ENCODE results near the gene C4A. TPM values are rescaled to one million over a fixed set of nuclear protein-coding genes. Genes with fewer than 3 reads are reported as not detected.
"Not testable (repeated sequence)": the region's sequence is repeated elsewhere in the genome, so short reads cannot be mapped to it uniquely, and the experiment has no call there.

C4A gene
- total RNA-seq, 4 donors from 2014 or later: 50.4 to 111 (median 81.5) TPM

GRCh38 chr6:32022100-32022499 lies 40.2 kb downstream of the C4A start:
- not testable (repeated sequence) for H3K27ac ChIP-seq, H3K4me1 ChIP-seq, H3K9me3 ChIP-seq, ATAC-seq, H3K27me3 ChIP-seq, H3K4me3 ChIP-seq, H3K36me3 ChIP-seq
- no CpG with 5 or more reads among the region's 10 CpGs for WGBS, 2 donors (ENCODE audit: low coverage in 1 of 2)

- not testable (repeated sequence) for H3K27ac ChIP-seq, H3K9me3 ChIP-seq, H3K4me3 ChIP-seq, ATAC-seq, H3K4me1 ChIP-seq, H3K36me3 ChIP-seq, H3K27me3 ChIP-seq
- no CpG with 5 or more reads among the region's 10 CpGs for WGBS, 2 donors (ENCODE audit: low coverage in 1 of 2)
Measured at GRCh38 chr6:32028631-32029030, 46.8 kb downstream of the C4A start.

- ATAC-seq, H3K9me3 ChIP-seq, H3K4me1 ChIP-seq, H3K4me3 ChIP-seq, H3K27me3 ChIP-seq, H3K27ac ChIP-seq, H3K36me3 ChIP-seq: not testable (repeated sequence)
- no CpG with 5 or more reads among the region's 14 CpGs for WGBS, 2 donors (ENCODE audit: low coverage in 1 of 2)
Measured at GRCh38 chr6:32029553-32029952, 47.7 kb downstream of the C4A start.

DNA sequence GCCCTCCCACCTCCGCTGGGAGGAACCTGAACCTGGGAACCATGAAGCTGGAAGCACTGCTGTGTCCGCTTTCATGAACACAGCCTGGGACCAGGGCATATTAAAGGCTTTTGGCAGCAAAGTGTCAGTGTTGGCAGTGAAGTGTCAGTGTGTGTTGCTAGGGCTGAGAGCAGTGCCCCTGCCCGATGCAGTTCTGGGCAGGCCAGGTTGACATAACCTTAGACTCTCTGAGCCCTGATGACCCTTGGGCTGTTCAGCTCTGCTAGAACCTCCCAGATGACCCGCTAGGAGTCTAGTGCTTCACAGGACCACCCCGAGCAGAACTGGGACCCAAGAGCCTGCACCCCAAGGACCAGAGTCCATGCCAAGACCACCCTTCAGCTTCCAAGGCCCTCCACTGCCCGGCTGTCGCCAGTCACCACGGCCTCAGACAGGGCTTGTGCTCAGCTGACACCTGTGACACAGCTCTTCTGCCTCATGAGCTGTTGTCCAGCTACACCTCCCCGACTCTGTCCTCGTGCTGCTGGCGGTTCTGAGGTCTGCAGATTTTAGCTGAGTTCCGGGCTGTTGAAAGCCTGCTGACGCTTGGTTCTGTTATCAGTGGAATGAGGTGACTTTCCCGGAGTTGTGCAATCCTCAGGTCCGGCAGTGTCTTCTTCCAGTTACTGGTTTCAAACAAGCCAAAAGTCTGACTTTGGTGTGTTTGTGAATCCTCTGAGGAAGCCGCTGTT lies 53.6 kb downstream of the C4A start:
- not testable (repeated sequence) for H3K27me3 ChIP-seq, H3K4me1 ChIP-seq, H3K4me3 ChIP-seq, H3K36me3 ChIP-seq, H3K27ac ChIP-seq, H3K9me3 ChIP-seq
- WGBS, 2 donors (ENCODE audit: low coverage in 1 of 2): no CpG with 5 or more reads among the region's 16 CpGs
- ATAC-seq: peak; percentile 58

DNA sequence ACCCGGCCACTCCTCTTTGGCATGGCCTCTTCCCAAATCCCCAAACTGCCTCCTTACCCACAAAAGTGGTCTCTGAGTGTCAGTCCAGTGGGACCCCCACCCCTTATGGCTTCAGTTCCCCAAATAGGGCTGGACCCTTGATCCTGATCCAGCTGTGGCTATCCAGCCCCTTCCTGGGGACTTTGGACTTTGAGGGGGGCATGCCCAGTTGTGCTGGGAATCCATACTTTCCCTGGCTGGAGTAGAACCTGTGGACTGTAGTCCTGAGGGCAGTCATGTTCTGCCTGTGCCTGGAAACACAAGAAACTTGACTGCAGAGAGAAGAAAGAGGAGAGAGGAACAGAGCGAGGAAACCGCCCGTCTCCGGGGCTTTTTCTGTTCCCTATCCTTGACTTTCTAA lies 55.3 kb downstream of the C4A start:
- H3K9me3 ChIP-seq, H3K4me1 ChIP-seq, ATAC-seq, H3K27ac ChIP-seq, H3K27me3 ChIP-seq, H3K36me3 ChIP-seq, H3K4me3 ChIP-seq: not testable (repeated sequence)
- 20 to 61% methylated on average over 2 to 4 of the region's 5 CpGs for WGBS, 2 donors (ENCODE audit: low coverage in 1 of 2)

GRCh38 chr6:32037598-32038524 lies 56.0 kb downstream of the C4A start, which contains the start of gene CYP21A2:
Gene CYP21A2 (plus strand): TSS chr6:32038415. CDS start chr6:32038423, 8 bp downstream.
- H3K27ac ChIP-seq, H3K4me3 ChIP-seq, H3K36me3 ChIP-seq, H3K4me1 ChIP-seq, H3K9me3 ChIP-seq, ATAC-seq, H3K27me3 ChIP-seq: not testable (repeated sequence)
- WGBS, 2 donors (ENCODE audit: low coverage in 1 of 2): 67% methylated on average over 3 of the region's 19 CpGs; no CpG with 5 or more reads in 1 of the 2 donors

DNA sequence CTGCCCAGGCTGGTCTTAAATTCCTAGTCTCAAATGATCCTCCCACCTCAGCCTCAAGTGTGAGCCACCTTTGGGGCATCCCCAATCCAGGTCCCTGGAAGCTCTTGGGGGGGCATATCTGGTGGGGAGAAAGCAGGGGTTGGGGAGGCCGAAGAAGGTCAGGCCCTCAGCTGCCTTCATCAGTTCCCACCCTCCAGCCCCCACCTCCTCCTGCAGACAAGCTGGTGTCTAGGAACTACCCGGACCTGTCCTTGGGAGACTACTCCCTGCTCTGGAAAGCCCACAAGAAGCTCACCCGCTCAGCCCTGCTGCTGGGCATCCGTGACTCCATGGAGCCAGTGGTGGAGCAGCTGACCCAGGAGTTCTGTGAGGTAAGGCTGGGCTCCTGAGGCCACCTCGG lies 57.0 kb downstream of the C4A start:
- H3K27me3 ChIP-seq, H3K4me1 ChIP-seq, H3K27ac ChIP-seq, H3K36me3 ChIP-seq, ATAC-seq, H3K9me3 ChIP-seq, H3K4me3 ChIP-seq: not testable (repeated sequence)
- WGBS, 2 donors (ENCODE audit: low coverage in 1 of 2): 82% methylated on average over 2 of the region's 5 CpGs; no CpG with 5 or more reads in 1 of the 2 donors

GRCh38 chr6:32039321-32040274 lies 57.7 kb downstream of the C4A start:
- not testable (repeated sequence) for H3K4me1 ChIP-seq, H3K4me3 ChIP-seq, H3K36me3 ChIP-seq, H3K9me3 ChIP-seq, H3K27me3 ChIP-seq, H3K27ac ChIP-seq, ATAC-seq
- WGBS, 2 donors (ENCODE audit: low coverage in 1 of 2): 69% methylated on average over 2 of the region's 24 CpGs; no CpG with 5 or more reads in 1 of the 2 donors

DNA sequence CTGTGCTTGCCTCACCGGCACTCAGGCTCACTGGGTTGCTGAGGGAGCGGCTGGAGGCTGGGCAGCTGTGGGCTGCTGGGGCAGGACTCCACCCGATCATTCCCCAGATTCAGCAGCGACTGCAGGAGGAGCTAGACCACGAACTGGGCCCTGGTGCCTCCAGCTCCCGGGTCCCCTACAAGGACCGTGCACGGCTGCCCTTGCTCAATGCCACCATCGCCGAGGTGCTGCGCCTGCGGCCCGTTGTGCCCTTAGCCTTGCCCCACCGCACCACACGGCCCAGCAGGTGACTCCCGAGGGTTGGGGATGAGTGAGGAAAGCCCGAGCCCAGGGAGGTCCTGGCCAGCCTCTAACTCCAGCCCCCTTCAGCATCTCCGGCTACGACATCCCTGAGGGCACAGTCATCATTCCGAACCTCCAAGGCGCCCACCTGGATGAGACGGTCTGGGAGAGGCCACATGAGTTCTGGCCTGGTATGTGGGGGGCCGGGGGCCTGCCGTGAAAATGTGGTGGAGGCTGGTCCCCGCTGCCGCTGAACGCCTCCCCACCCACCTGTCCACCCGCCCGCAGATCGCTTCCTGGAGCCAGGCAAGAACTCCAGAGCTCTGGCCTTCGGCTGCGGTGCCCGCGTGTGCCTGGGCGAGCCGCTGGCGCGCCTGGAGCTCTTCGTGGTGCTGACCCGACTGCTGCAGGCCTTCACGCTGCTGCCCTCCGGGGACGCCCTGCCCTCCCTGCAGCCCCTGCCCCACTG lies 58.6 kb downstream of the C4A start:
- H3K27me3 ChIP-seq, H3K36me3 ChIP-seq, H3K9me3 ChIP-seq, H3K27ac ChIP-seq, H3K4me3 ChIP-seq, ATAC-seq, H3K4me1 ChIP-seq: not testable (repeated sequence)
- WGBS, 2 donors (ENCODE audit: low coverage in 1 of 2): no CpG with 5 or more reads among the region's 43 CpGs

DNA sequence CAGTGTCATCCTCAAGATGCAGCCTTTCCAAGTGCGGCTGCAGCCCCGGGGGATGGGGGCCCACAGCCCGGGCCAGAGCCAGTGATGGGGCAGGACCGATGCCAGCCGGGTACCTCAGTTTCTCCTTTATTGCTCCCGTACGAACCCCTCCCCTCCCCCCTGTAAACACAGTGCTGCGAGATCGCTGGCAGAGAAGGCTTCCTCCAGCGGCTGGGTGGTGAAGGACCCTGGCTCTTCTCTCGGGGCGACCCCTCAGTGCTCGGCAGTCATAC lies 59.1 kb downstream of the C4A start:
- WGBS, 2 donors (ENCODE audit: low coverage in 1 of 2): no CpG with 5 or more reads among the region's 13 CpGs
- not testable (repeated sequence) for H3K4me3 ChIP-seq, H3K27ac ChIP-seq, H3K9me3 ChIP-seq, ATAC-seq, H3K36me3 ChIP-seq, H3K4me1 ChIP-seq, H3K27me3 ChIP-seq

GRCh38 chr6:32041385-32041784 lies 59.5 kb downstream of the C4A start:
- H3K36me3 ChIP-seq, H3K9me3 ChIP-seq, ATAC-seq, H3K27me3 ChIP-seq, H3K27ac ChIP-seq, H3K4me1 ChIP-seq, H3K4me3 ChIP-seq: not testable (repeated sequence)
- WGBS, 2 donors (ENCODE audit: low coverage in 1 of 2): 74% methylated on average over 3 of the region's 10 CpGs; no CpG with 5 or more reads in 1 of the 2 donors

DNA sequence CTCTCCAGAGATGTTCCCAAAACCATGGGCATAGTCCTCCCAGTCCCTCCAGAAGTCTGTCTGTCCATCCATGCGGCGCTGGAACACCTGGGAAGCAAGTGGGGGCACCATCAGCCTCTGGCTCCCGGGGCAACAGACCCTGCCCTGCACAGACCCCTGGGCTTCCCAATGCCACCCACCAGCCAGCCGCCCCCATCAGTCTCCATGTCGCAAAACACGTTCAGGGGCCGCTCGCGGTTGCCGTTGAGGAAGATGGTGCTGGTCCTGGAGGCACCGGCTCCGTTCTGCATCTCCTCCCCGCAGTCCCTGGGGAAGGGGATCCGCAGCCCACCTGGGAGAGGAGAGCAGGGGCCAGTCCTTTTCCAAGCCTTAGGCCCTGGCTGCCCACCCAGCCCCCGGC lies 60.4 kb downstream of the C4A start:
- not testable (repeated sequence) for H3K27ac ChIP-seq, H3K9me3 ChIP-seq, H3K4me3 ChIP-seq, H3K27me3 ChIP-seq, ATAC-seq, H3K36me3 ChIP-seq
- 100% methylated on average over 3 of the region's 15 CpGs; no CpG with 5 or more reads in 1 of the 2 donors for WGBS, 2 donors (ENCODE audit: low coverage in 1 of 2)
- peaks cover 0 to 16% (median 12%) of the 10 kb centered on the region in 3 donors for H3K4me1 ChIP-seq

Measured in gastroesophageal sphincter (tissue), 4 donors.